Subcutaneous adipose tissue (tissue), 4 donors: Measurements from ENCODE around the gene RAB40A. TPM values are rescaled to one million over a fixed set of nuclear protein-coding genes. Genes with fewer than 3 reads are reported as not detected.

Source experiments
- total RNA-seq, 4 donors: library from RNA; depleted of rRNA; stranded (reverse); fragments of >200 nt; gene quantifications; one replicate each; pipeline ENCODE4 v1.1.0, GENCODE V29; 2016
- TF ChIP-seq, protein P1 (sequence below): fragments of 450-650 bp; IDR thresholded peaks from one replicate; pipeline ENCODE4 v1.5.1; 2016; ENCODE audit warnings: low read depth, mild to moderate bottlenecking, control low read depth, antibody characterized with exemption, moderate library complexity

The RAB40A gene
- total RNA-seq, 4 donors from 2014 or later = 0.22 to 1.5 (median 0.50) TPM

DNA sequence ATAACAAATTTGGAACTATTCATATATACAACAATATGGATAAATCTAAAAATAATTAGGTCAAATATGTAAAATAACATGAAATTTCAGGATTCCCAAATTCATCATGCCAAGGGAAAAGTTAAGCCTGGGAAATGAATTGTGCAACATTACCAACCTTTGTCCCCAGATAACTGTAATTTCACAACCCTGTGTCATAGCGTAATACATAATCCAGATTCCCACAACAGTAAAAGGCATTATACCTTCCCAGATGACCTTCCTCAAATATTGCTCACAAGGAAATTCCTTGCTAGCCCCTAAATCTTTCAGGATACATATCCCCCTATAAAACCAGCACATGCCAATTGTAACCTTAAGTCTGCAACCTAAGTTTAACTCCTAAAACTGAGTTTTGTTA lies 32.9 kb upstream of the RAB40A start:
- TF ChIP-seq, protein P1, sequence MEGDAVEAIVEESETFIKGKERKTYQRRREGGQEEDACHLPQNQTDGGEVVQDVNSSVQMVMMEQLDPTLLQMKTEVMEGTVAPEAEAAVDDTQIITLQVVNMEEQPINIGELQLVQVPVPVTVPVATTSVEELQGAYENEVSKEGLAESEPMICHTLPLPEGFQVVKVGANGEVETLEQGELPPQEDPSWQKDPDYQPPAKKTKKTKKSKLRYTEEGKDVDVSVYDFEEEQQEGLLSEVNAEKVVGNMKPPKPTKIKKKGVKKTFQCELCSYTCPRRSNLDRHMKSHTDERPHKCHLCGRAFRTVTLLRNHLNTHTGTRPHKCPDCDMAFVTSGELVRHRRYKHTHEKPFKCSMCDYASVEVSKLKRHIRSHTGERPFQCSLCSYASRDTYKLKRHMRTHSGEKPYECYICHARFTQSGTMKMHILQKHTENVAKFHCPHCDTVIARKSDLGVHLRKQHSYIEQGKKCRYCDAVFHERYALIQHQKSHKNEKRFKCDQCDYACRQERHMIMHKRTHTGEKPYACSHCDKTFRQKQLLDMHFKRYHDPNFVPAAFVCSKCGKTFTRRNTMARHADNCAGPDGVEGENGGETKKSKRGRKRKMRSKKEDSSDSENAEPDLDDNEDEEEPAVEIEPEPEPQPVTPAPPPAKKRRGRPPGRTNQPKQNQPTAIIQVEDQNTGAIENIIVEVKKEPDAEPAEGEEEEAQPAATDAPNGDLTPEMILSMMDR = no peak

DNA sequence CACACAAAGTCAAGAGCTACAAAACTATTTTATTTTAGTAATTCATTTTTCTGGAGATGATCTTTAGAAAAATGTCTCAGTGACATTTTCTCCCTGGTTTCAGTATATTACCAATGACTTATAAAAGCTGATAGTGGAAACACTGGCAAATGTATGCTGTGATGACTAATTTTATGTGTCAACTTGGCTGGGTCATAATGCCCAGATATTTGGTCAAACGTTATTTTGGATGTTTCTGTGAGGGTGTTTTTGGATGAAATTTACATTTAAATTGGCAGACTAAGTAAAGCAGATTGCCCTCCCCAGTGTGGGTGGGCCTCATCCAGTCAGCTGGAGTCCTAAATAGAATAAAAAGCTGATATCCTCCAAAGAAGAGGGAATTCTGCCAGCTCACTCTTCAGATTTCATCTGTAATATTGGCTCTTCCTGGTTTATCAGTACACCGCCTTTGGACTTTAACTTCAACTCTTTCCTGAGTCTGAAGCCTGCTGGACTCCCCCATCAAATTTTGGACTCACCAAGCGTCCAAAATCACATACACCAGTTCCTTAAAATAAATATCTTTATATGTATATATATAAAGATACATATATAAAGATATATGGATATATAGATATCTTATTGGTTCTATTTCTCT lies 31.2 kb upstream of the RAB40A start:
- TF ChIP-seq, protein P1 = no peak

DNA sequence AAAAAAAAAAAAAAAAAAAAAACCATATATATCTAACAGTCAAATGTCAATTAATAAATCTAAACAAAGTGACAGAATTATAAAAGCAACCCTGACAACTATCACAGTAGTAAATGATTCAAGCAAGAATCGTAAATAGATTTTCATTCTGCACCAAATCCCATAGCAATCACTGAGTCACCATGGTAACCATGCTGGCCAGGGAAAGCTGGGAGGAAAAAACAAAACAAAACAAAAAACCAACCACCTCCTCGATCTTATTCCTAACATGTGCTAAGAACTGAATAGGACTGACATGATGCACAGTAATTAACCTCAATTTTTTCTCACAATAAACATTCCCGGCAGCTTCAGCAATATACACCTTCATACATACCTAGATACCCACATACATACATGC lies 30.6 kb upstream of the RAB40A start:
- TF ChIP-seq, protein P1 = no peak

DNA sequence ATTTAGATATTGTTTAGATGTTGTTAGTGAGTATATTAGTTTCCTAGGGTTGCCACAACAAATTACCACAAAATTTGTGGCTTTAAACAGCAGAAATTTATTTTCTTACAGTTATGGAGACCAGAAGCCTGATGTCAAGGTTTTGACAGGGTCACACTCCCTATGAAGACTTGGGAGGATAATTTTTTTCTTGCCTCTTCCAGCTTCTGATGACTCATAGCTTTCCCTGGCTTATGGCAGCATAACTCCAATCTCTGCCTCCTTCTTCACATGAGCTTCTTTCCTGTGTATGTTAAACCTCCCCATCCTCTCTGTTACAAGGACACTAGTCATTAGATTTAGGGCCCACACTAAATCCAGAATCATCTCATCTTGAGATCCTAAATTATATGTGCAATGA lies 20.9 kb upstream of the RAB40A start:
- TF ChIP-seq, protein P1 = no peak

DNA sequence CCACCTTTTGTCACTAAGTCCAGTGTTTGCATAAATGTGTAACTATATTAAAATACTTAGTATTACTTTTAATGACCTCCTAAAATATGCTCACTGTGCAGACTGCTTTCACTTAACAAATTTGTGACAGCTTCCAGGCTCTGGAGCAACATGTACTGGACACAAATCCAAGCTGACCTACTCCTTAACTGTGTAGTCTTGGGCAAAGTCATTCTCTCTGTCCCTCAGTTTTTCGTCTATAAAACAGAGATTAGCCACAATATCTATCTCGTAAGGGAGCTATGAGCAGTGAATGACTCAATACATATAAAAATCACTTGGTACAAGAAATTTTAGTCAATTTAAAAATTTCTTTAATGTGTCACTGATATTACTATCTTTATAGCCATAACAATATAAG lies 20.4 kb upstream of the RAB40A start:
- TF ChIP-seq, protein P1 = no peak

DNA sequence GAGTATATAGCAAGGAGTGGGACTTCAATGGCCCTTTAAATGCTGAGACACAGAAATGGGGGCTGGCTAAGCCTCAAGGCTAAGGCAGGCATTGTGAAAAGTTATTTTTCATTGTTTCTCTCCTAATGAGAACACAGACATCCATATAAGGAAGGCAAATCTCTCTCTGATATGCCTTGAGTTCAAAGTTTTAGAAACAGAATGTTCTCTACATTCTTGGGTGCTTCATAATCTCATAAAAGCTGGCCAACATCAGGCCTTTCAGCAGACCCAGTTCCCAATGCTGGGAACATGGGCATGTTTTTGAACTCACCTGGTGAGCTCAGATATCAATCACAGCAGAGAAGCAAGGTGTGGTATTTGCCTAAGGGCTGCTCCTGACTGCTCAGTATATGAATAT lies 19.4 kb upstream of the RAB40A start:
- TF ChIP-seq, protein P1 = no peak

DNA sequence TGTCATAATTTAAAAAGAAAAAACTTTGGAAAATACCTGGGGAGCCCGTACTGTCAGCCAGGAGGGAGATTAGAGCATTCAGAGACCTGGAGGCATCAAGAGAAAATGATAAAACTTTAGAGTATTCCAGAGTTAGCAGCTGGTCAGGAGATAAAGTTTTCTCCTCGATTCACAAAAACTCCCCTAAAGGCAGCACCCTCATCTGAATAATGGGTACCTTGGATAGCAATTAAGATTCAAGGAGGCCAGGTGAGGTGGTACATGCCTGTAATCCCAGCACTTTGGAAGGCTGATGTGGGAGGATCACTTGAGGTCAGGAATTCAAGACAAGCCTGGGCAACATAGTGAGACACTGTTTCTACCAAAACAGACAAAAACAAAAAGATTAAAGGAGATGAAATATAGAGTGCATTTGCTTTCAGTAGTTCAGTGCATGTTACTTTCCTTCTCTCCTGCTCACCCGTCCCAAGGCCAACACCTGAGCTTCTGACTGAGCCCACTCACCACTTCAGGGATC lies 18.6 kb upstream of the RAB40A start:
- TF ChIP-seq, protein P1 = no peak
